Trophoblast cell (in vitro differentiated cells and primary cell): Measurements from ENCODE around the gene UVRAG.
A peak's percentile ranks its signal among the peaks of the same experiment; 100 is the strongest.

Source experiments
- DNase-seq, 2 donors: peaks; one replicate each; pipeline ENCODE4 v3.0.0-alpha.2; 2016
- H2AFZ ChIP-seq: 2 replicates; pipeline ENCODE4 v1.6.1; 2013; ENCODE audit warnings: low read length, moderate library complexity, mild to moderate bottlenecking; ENCODE audit not compliant: insufficient read depth, poor library complexity
- H2AK5ac ChIP-seq: 2 replicates; pipeline ENCODE4 v1.6.1; 2013; ENCODE audit warnings: mild to moderate bottlenecking, low read length
- H2BK120ac ChIP-seq: 2 replicates; pipeline ENCODE4 v1.6.1; 2013; ENCODE audit warnings: low read length, mild to moderate bottlenecking, moderate library complexity; ENCODE audit not compliant: insufficient read depth, poor library complexity
- H2BK12ac ChIP-seq: 2 replicates; pipeline ENCODE4 v1.6.1; 2013; ENCODE audit warnings: mild to moderate bottlenecking, low read length, moderate library complexity
- H2BK5ac ChIP-seq: 2 replicates; pipeline ENCODE4 v1.6.1; 2013; ENCODE audit warnings: low read length, low read depth, moderate library complexity, mild to moderate bottlenecking; ENCODE audit not compliant: poor library complexity
- H3K14ac ChIP-seq: 2 replicates; pipeline ENCODE4 v1.6.1; 2013; ENCODE audit warnings: mild to moderate bottlenecking, low read length
- H3K18ac ChIP-seq: 2 replicates; pipeline ENCODE4 v1.6.1; 2013; ENCODE audit warnings: mild to moderate bottlenecking, low read length
- H3K23ac ChIP-seq: 2 replicates; pipeline ENCODE4 v1.6.1; 2013; ENCODE audit warnings: low read length
- H3K27ac ChIP-seq: 2 replicates; pipeline ENCODE4 v1.5.1; 2013; ENCODE audit warnings: low read depth, mild to moderate bottlenecking, inconsistent platforms, low read length, moderate library complexity
- H3K27me3 ChIP-seq: 2 replicates; pipeline ENCODE4 v1.6.1; 2013; ENCODE audit warnings: inconsistent platforms, mild to moderate bottlenecking, low read length, moderate library complexity; ENCODE audit not compliant: insufficient read depth
- H3K36me3 ChIP-seq, 2 experiments: 1 replicate in 1 of 2; 2 replicates in 1 of 2; pipeline ENCODE4 v1.6.1; 2013; ENCODE audit warnings: low read length in 2 of 2, mild to moderate bottlenecking in 2 of 2, moderate library complexity in 1 of 2; ENCODE audit not compliant: insufficient read depth in 2 of 2, control insufficient read depth in 1 of 2
- H3K4ac ChIP-seq: 2 replicates; pipeline ENCODE4 v1.6.1; 2013; ENCODE audit warnings: low read depth, mild to moderate bottlenecking, low read length, moderate library complexity
- H3K4me1 ChIP-seq, 2 experiments: 1 replicate in 1 of 2; 2 replicates in 1 of 2; pipeline ENCODE4 v1.6.1; 2013; ENCODE audit warnings: low read length in 2 of 2, mild to moderate bottlenecking in 2 of 2, moderate library complexity in 1 of 2; ENCODE audit not compliant: insufficient read depth in 2 of 2, control insufficient read depth in 1 of 2
- H3K4me2 ChIP-seq: 2 replicates; pipeline ENCODE4 v1.6.1; 2013; ENCODE audit warnings: inconsistent platforms, mild to moderate bottlenecking, low read length, moderate library complexity
- H3K4me3 ChIP-seq: 2 replicates; pipeline ENCODE4 v1.5.1; 2013; ENCODE audit warnings: mild to moderate bottlenecking, low read depth, low read length, inconsistent platforms
- H3K79me1 ChIP-seq: one replicate; pipeline ENCODE4 v1.6.1; 2013; ENCODE audit warnings: low read length
- H3K79me2 ChIP-seq: 2 replicates; pipeline ENCODE4 v1.6.1; 2013; ENCODE audit warnings: low read length, mild to moderate bottlenecking; ENCODE audit not compliant: control insufficient read depth, insufficient read depth, poor library complexity
- H3K9ac ChIP-seq: 2 replicates; pipeline ENCODE4 v1.6.1; 2013; ENCODE audit warnings: mild to moderate bottlenecking, low read length
- H3K9me3 ChIP-seq: 2 replicates; pipeline ENCODE4 v1.6.1; 2013; ENCODE audit warnings: low read depth, mild to moderate bottlenecking, control low read depth, inconsistent platforms, low read length; ENCODE audit not compliant: insufficient read depth
- H4K12ac ChIP-seq: 2 replicates; pipeline ENCODE4 v1.6.1; 2013; ENCODE audit warnings: low read depth, mild to moderate bottlenecking, low read length, moderate library complexity
- H4K8ac ChIP-seq: 2 replicates; pipeline ENCODE4 v1.6.1; 2013; ENCODE audit warnings: low read depth, mild to moderate bottlenecking, low read length, moderate library complexity
- H4K91ac ChIP-seq: one replicate; pipeline ENCODE4 v1.6.1; 2013; ENCODE audit warnings: low read depth, mild to moderate bottlenecking, low read length, moderate library complexity
- WGBS: extraction: QIAGEN DNeasy Blood & Tissue Kit; methylation state at CpG from one replicate; pipeline ENCODE4 v1.1.7; 2013; ENCODE audit warnings: missing lambda C conversion rate; ENCODE audit not compliant: insufficient read length, insufficient coverage; ENCODE audit errors: extremely low coverage; 5-methylcytosine and 5-hydroxymethylcytosine counted together

Gene UVRAG

DNA sequence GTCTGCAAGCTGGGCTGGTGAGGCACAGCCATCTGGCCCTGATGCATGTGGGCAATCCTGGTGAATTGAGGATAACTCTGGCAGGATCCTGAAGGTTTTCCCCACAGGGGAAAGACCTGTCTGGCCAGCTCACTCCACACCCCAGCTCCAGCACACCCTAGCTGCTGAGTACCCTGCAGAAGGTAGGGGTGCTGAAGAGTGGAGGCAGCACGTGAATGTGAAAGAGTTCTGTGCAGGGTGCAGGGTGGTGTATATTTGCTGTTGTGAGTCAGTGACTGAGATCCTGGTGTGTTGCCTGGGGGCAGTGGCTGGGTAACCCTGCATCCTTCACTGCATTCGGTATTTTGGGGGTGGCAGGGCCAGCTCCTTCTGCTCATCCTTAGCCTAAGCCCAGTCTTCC lies 24.0 kb upstream of the UVRAG start:
- H2BK12ac ChIP-seq = no peak overlapping the region
- no peaks in the 10 kb centered on the region for H3K36me3 ChIP-seq
- H2BK5ac ChIP-seq = no peak overlapping the region
- H3K4me2 ChIP-seq = no peak overlapping the region
- no peak overlapping the region for H3K18ac ChIP-seq
- no peaks in the 10 kb centered on the region for H3K79me2 ChIP-seq
- H3K79me1 ChIP-seq = no peaks in the 10 kb centered on the region
- H3K27ac ChIP-seq = no peak overlapping the region
- no peak overlapping the region for H2AFZ ChIP-seq
- no peak overlapping the region for H2AK5ac ChIP-seq
- no peaks in the 10 kb centered on the region for H3K27me3 ChIP-seq
- no peak overlapping the region for H3K23ac ChIP-seq
- no peak overlapping the region for H3K14ac ChIP-seq
- WGBS = no CpG with 5 or more reads among the region's 2 CpGs
- DNase-seq = no peak
- no peak overlapping the region for H4K91ac ChIP-seq
- no peak overlapping the region for H4K12ac ChIP-seq
- no peak overlapping the region for H3K4ac ChIP-seq
- no peaks in the 10 kb centered on the region for H3K9me3 ChIP-seq
- no peaks in the 10 kb centered on the region for H3K4me1 ChIP-seq
- no peak overlapping the region for H2BK120ac ChIP-seq
- no peak overlapping the region for H3K9ac ChIP-seq
- H4K8ac ChIP-seq = no peak overlapping the region
- H3K4me3 ChIP-seq = no peak overlapping the region

DNA sequence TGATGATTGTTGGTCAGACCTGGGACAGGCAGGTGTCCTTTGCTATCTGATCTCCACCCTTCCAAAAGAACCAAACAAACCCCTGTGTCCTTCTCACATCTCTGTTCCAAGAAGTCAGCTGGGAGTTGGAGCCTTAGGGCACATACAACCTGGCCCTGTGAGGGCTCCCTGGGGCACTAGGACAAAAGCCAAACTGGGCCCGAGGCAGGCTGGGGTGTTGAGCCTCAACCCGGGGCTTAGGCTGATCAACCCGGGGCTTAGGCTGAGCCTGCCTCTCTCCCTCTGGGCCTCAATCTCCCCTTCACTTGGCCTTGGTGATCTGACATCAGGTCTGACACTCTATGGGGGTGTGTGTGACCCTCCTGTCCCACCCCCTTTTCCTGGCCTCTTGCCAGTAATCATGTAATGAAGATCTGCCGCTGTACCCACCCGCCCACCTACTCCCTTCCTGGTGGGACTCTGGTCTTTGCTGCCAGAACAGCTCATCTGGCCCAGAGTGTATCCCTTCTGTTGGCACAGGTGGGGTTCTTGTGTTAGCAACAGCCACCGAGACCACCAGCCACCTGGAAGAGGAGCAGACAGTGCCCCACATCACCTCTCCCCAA lies 22.8 kb upstream of the UVRAG start:
- Histone ChIP-seq H3K79me1 (no peaks in the 10 kb centered on the region), H2BK12ac (no peak overlapping the region), H3K27ac (no peak overlapping the region), H3K4me3 (no peak overlapping the region), H3K79me2 (no peaks in the 10 kb centered on the region), H3K9me3 (no peaks in the 10 kb centered on the region), H4K91ac (no peak overlapping the region), H3K27me3 (no peaks in the 10 kb centered on the region), H3K4me2 (no peak overlapping the region), H3K14ac (no peak overlapping the region), H3K9ac (no peak overlapping the region), H3K36me3 (no peaks in the 10 kb centered on the region), H2BK120ac (no peak overlapping the region), H2AK5ac (no peak overlapping the region), H3K23ac (no peak overlapping the region), H4K8ac (no peak overlapping the region), H3K4ac (no peak overlapping the region), H2AFZ (no peak overlapping the region), H3K4me1 (peaks cover 0 to under 1% of the 10 kb centered on the region in 2 experiments), H3K18ac (no peak overlapping the region), H4K12ac (no peak overlapping the region), H2BK5ac (no peak overlapping the region)
- no peak for DNase-seq
- WGBS = no CpG with 5 or more reads among the region's 6 CpGs

DNA sequence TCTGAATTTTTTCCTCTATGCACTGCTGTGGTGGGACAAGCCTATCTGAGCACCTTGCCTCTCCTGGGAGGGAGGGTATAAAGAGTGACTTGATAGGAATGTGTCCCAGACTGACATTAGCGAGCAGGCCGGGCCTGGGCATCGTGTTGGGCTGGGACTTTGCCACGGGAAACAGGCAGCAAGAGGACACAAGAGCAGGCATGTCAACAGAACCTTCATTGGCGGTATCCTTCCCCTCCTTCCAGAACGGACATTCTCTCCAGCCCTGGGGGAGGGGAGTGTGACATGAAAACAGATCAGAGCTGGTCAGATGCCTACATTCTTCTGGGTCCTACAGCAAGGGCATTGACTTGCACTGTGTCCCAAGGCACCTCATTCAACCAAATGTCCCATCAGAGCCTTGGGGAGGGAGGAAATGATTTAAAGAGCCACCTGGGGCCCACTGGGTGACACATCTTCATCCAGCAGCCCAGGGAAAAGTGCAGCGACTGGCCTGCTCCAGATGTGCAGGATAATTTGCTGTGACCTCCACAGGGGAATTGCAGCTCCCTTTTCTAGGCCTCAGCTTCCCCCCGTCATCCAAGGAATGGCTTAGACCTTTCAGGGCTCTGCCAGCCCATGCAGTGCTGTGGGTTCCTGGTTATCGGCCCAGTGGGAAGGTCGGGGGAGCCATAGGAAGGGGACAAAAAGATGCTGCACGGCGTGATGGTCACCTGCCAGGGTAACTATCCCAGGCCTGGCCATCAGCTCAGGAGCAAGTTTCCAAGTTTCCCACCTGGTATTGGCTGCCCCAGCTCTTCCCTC lies 21.8 kb upstream of the UVRAG start:
- Histone ChIP-seq H4K8ac (no peak overlapping the region), H3K79me1 (no peaks in the 10 kb centered on the region), H3K9me3 (no peaks in the 10 kb centered on the region), H3K4me1 (peaks cover 6 to 8% of the 10 kb centered on the region in 2 experiments), H3K4me3 (no peak overlapping the region), H3K18ac (no peak overlapping the region), H2AFZ (no peak overlapping the region), H2BK120ac (no peak overlapping the region), H3K9ac (no peak overlapping the region), H3K14ac (no peak overlapping the region), H3K27me3 (no peaks in the 10 kb centered on the region), H3K79me2 (no peaks in the 10 kb centered on the region), H3K4ac (no peak overlapping the region), H2BK5ac (no peak overlapping the region), H2BK12ac (no peak overlapping the region), H3K27ac (no peak overlapping the region), H3K4me2 (no peak overlapping the region), H3K23ac (peak overlapping the region; percentile 7), H2AK5ac (no peak overlapping the region), H4K12ac (no peak overlapping the region), H4K91ac (no peak overlapping the region), H3K36me3 (no peaks in the 10 kb centered on the region)
- no peak for DNase-seq
- WGBS = no CpG with 5 or more reads among the region's 12 CpGs

DNA sequence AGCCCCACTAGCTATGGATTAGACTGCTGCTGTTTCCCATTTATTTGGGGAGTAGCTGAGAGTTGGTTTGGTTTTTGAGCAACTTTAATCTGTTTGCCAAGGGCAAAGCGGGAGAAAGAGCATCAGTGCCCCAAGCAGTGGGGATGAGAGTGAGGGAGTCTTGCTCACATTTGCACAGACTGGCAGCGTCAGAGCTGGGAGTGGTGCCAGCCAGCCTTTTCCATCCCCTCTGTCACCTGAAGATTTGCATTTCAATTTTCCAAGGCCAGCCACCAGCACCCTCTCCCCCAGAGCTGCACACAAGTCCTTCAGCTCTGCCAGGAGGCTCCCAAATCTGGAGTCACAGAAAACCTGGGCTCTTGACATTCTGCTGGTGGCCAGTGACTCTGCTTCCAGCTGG lies 21.0 kb upstream of the UVRAG start:
- H3K4me3 ChIP-seq = no peak overlapping the region
- H4K91ac ChIP-seq = no peak overlapping the region
- WGBS = no CpG with 5 or more reads among the region's 2 CpGs
- H3K4me2 ChIP-seq = no peak overlapping the region
- H3K4ac ChIP-seq = no peak overlapping the region
- no peaks in the 10 kb centered on the region for H3K79me2 ChIP-seq
- no peaks in the 10 kb centered on the region for H3K9me3 ChIP-seq
- H3K36me3 ChIP-seq = no peaks in the 10 kb centered on the region
- no peak overlapping the region for H3K27ac ChIP-seq
- H4K8ac ChIP-seq = no peak overlapping the region
- no peak overlapping the region for H3K23ac ChIP-seq
- H2AK5ac ChIP-seq = no peak overlapping the region
- DNase-seq = no peak
- no peak overlapping the region for H2BK5ac ChIP-seq
- no peak overlapping the region for H3K9ac ChIP-seq
- H3K79me1 ChIP-seq = no peaks in the 10 kb centered on the region
- no peak overlapping the region for H4K12ac ChIP-seq
- no peak overlapping the region for H3K14ac ChIP-seq
- no peaks in the 10 kb centered on the region for H3K27me3 ChIP-seq
- H3K18ac ChIP-seq = no peak overlapping the region
- H2AFZ ChIP-seq = no peak overlapping the region
- no peak overlapping the region for H2BK12ac ChIP-seq
- H2BK120ac ChIP-seq = no peak overlapping the region
- peaks cover 6 to 8% of the 10 kb centered on the region in 2 experiments for H3K4me1 ChIP-seq
